GM12873 (cell line): ENCODE measurements around the gene SERPINH1.

Source experiments
- TF ChIP-seq, protein P1 (sequence below): IDR thresholded peaks from 2 replicates; pipeline ENCODE4 v1.5.1; 2012; ENCODE audit warnings: low read depth, mild to moderate bottlenecking, moderate library complexity, low read length, control low read depth; ENCODE audit not compliant: insufficient read depth; ENCODE audit errors: missing control alignments

The SERPINH1 gene

DNA sequence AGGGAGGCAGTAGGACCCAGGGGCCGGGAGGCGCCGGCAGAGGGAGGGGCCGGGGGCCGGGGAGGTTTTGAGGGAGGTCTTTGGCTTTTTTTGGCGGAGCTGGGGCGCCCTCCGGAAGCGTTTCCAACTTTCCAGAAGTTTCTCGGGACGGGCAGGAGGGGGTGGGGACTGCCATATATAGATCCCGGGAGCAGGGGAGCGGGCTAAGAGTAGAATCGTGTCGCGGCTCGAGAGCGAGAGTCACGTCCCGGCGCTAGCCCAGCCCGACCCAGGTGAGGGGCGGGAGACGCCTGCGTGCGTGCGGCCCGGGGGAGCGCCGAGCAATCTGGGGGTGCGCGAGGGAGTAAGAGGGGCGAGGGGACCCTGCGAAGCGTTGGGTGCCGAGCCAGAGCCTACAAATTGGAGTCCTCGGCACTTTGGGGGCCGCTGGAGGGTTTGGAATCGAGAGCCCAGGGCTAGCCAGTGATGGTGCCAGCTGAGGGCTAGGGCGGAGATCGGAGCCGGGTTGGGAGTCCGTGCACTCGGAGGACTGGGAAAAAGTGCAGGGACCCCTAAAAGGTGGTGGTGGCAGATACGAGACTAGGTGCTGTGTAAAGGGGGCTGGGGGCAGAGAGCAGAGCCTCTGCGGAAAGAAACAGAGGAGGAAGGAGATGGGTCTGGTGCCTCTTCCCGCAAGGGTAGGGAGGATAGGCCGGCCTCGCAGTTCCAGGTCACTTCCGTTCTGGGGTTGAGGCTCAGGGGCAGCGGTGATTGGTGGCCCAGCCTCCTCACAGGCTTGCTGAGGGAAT, at the start of gene SERPINH1:
Gene SERPINH1 (plus strand): TSS at position 206 of the 788 bp plus-strand sequence. CDS start 4,097 bp downstream, outside the sequence.
- TF ChIP-seq, protein P1, sequence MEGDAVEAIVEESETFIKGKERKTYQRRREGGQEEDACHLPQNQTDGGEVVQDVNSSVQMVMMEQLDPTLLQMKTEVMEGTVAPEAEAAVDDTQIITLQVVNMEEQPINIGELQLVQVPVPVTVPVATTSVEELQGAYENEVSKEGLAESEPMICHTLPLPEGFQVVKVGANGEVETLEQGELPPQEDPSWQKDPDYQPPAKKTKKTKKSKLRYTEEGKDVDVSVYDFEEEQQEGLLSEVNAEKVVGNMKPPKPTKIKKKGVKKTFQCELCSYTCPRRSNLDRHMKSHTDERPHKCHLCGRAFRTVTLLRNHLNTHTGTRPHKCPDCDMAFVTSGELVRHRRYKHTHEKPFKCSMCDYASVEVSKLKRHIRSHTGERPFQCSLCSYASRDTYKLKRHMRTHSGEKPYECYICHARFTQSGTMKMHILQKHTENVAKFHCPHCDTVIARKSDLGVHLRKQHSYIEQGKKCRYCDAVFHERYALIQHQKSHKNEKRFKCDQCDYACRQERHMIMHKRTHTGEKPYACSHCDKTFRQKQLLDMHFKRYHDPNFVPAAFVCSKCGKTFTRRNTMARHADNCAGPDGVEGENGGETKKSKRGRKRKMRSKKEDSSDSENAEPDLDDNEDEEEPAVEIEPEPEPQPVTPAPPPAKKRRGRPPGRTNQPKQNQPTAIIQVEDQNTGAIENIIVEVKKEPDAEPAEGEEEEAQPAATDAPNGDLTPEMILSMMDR = no peak

DNA sequence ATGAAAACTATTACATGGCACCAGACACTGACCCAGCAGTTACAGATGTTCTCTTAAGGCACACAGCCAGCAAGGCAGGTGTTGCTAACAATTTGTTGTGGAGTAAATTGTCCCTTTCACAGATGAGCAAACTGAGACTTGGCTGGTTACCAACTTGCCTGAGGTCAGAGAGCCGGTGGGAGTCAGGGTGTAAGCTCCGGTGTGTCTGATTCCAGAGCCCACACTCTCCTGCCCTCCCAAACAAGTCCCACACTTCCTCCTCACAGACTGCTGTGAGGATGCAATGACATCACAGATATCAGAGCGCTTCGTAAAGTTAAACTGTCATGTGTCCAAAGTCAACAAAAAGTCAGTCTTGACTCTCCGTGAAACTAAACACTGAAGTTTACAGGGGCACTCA, 48.8 kb upstream of the SERPINH1 start:
- TF ChIP-seq, protein P1 = no peak

DNA sequence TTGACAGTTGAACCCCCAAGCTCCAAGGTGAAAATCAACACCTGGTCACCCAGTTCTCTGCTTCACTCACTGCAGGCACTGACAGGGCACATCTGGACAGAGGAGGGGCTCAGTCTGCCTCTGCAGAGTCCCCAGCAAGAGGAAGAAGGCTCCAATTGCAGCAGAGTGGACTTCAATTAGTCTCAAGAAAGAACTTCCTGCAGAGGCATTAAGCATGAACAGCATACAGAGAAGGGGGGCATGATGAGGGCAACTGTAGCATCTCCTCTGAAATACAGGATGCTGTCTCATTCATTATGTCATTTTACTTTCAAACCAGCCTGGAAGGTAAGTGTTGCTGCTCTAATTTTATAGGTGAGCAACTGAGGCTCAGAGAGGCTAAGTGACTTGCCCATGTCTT, 47.5 kb upstream of the SERPINH1 start:
- TF ChIP-seq, protein P1 = no peak

DNA sequence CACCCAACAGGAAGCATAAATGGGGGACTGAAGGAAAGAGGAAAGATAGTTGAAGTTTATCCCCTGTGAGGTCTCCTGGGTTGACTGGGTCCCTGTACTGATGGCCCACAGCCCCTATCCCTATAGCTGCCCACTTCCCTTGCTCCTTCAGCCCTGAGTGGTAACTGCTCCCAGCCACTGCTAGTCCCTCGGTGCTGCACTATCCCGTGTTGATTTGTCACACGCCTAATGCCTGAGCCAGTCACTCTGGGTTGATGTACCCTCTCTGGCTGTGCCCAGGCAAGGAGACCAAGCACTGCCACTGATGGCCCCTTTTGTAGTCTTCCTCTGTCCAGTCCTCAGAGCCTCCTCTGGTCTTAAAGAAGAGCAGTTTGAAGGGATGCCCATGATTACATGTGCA, 45.9 kb upstream of the SERPINH1 start:
- TF ChIP-seq, protein P1 = no peak

DNA sequence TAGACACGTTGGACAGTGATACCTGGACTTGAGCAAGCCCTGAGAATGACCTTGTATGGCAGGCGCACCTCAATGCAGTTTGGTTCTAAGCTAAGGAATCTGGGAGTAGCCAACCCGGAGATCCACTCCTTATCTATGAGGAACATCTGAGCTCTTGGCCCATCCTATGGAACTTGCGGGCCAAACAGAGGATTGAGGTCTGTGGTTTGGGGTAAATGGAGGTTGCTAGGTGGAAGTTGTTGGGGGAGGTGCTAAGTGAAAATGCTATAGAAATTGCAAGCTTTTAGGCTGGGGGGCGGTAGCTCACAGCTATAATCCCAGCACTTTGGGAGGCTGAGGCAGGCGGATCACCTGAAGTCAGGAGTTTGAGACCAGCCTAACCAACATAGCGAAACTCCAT, 45.2 kb upstream of the SERPINH1 start:
- TF ChIP-seq, protein P1 = no peak

DNA sequence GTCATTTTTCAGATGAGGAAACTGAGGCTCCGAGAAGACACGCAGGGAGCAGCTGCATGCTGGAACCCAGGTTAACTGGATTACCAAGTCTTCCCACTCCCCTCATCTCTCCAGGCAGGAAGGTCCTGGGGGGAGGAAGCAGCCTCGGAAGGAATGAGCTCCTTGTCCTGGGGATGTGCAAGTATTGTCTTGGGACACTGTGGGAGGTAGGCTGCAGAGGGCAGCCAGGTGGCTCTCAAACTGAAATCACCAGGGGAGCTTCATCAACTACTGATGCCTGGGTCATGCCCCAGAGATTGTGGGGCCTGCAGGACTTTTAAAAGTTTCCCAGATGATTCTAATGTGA, 43.9 kb upstream of the SERPINH1 start:
- TF ChIP-seq, protein P1 = no peak

DNA sequence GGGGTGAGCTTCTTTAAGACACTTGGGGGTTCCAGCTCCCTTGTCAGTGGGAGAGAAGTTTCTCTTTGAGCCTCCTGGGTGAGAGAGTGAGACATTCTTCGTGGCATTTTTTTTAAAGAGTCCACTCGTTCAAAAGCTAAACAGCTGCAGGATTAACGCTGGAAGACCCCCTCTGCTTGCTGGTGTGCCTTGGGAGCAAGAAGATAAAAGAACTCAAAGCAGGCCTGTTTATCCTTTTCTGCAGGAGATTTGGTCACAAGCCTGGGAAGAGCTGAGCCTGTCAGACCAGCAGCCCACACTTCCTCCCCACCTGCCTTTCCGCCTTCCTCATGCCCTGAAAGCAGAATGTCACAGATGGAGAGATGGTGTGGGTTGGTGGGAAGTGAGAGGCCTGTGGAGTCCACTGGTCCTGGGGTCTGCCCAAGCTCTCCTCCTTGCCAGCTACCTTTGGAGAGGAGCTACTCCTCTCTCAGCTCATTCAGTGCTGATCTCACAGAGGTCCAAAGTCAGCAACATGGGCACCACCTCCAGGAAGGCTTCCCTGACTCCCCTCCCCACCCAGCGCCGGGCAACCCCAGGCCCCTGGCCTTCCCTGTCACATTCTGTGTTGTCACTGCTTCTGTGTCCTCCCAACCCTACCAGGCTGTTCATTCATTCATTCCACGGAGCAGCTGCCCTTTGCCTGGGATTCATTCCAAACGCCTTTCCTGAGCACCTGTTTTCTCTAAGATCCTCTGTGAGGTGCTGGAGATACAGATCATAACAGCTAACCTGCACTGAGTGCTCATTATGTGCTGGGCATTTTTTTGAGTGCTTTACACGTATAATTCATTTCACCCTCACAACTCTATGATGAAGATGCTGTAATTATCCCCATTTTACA, 43.0 kb upstream of the SERPINH1 start:
- TF ChIP-seq, protein P1 = no peak
